H9 (cell line): ENCODE data around the gene STARD7. TPM values are rescaled to one million over a fixed set of nuclear protein-coding genes. Genes with fewer than 3 reads are reported as not detected.

Source experiments
- DNase-seq: peaks from one replicate; pipeline ENCODE4 v3.0.0-alpha.2; 2017
- H2AFZ ChIP-seq: one replicate; pipeline ENCODE4 v1.6.1; 2013; ENCODE audit warnings: mild to moderate bottlenecking, low read length, control low read depth, moderate library complexity
- H2AK5ac ChIP-seq: 2 replicates; pipeline ENCODE4 v1.6.1; 2013; ENCODE audit warnings: low read length, control low read depth, mixed read lengths; ENCODE audit not compliant: insufficient read length
- H2BK120ac ChIP-seq: one replicate; pipeline ENCODE4 v1.6.1; 2013; ENCODE audit warnings: low read depth, mild to moderate bottlenecking, low read length, control low read depth, inconsistent platforms; ENCODE audit not compliant: poor library complexity, severe bottlenecking
- H2BK12ac ChIP-seq: 2 replicates; pipeline ENCODE4 v1.6.1; 2013; ENCODE audit warnings: low read length, control low read depth, mixed read lengths, low read depth; ENCODE audit not compliant: insufficient read length
- H2BK15ac ChIP-seq: 2 replicates; pipeline ENCODE4 v1.6.1; 2013; ENCODE audit warnings: low read depth, low read length, control low read depth
- H2BK20ac ChIP-seq: one replicate; pipeline ENCODE4 v1.6.1; 2013; ENCODE audit warnings: low read depth, mild to moderate bottlenecking, low read length, control low read depth, inconsistent platforms; ENCODE audit not compliant: poor library complexity, severe bottlenecking
- H2BK5ac ChIP-seq: 2 replicates; pipeline ENCODE4 v1.6.1; 2013; ENCODE audit warnings: low read length, control low read depth, mixed read lengths; ENCODE audit not compliant: insufficient read length
- H3K14ac ChIP-seq: 2 replicates; pipeline ENCODE4 v1.6.1; 2013; ENCODE audit warnings: low read length, control low read depth; ENCODE audit not compliant: insufficient read depth
- H3K18ac ChIP-seq: 2 replicates; pipeline ENCODE4 v1.6.1; 2013; ENCODE audit warnings: low read depth, mild to moderate bottlenecking, mixed read lengths, low read length, control low read depth; ENCODE audit not compliant: insufficient read length
- H3K23ac ChIP-seq: 2 replicates; pipeline ENCODE4 v1.6.1; 2013; ENCODE audit warnings: low read length, control low read depth, mixed read lengths, low read depth; ENCODE audit not compliant: insufficient read length
- H3K23me2 ChIP-seq: 2 replicates; pipeline ENCODE4 v1.6.1; 2013; ENCODE audit warnings: low read depth, mild to moderate bottlenecking, mixed read lengths, low read length, control low read depth; ENCODE audit not compliant: insufficient read length, poor library complexity, severe bottlenecking
- H3K27ac ChIP-seq: 2 replicates; pipeline ENCODE4 v1.5.1; 2013; ENCODE audit warnings: low read length, control low read depth, mixed read lengths, low read depth; ENCODE audit not compliant: insufficient read length
- H3K27me3 ChIP-seq: 2 replicates; pipeline ENCODE4 v1.6.1; 2013; ENCODE audit warnings: low read length, control low read depth, inconsistent platforms; ENCODE audit not compliant: insufficient read depth
- H3K4ac ChIP-seq: 2 replicates; pipeline ENCODE4 v1.6.1; 2013; ENCODE audit warnings: low read depth, mild to moderate bottlenecking, control low read depth, inconsistent platforms, low read length, moderate library complexity
- H3K4me1 ChIP-seq: 2 replicates; pipeline ENCODE4 v1.6.1; 2013; ENCODE audit warnings: low read length, control low read depth, inconsistent platforms; ENCODE audit not compliant: insufficient read depth
- H3K4me2 ChIP-seq: 2 replicates; pipeline ENCODE4 v1.6.1; 2013; ENCODE audit warnings: low read length, control low read depth, mixed read lengths; ENCODE audit not compliant: insufficient read length, insufficient read depth
- H3K56ac ChIP-seq: 2 replicates; pipeline ENCODE4 v1.6.1; 2013; ENCODE audit warnings: low read depth, mild to moderate bottlenecking, mixed read lengths, low read length, control low read depth; ENCODE audit not compliant: insufficient read length
- H3K79me1 ChIP-seq: 2 replicates; pipeline ENCODE4 v1.6.1; 2013; ENCODE audit warnings: low read depth, mild to moderate bottlenecking, moderate library complexity, low read length, control low read depth, inconsistent platforms; ENCODE audit not compliant: insufficient read depth, poor library complexity, severe bottlenecking
- H3K79me2 ChIP-seq: 2 replicates; pipeline ENCODE4 v1.6.1; 2013; ENCODE audit warnings: low read length, control low read depth, inconsistent platforms; ENCODE audit not compliant: insufficient read depth
- H3K9ac ChIP-seq: 2 replicates; pipeline ENCODE4 v1.6.1; 2013; ENCODE audit warnings: low read length, control low read depth, mixed read lengths; ENCODE audit not compliant: insufficient read length; ENCODE audit errors: extremely low read depth
- H3K9me3 ChIP-seq: one replicate; pipeline ENCODE4 v1.6.1; 2013; ENCODE audit warnings: low read depth, low read length, inconsistent platforms; ENCODE audit not compliant: control insufficient read depth
- H3T11ph ChIP-seq: one replicate; pipeline ENCODE4 v1.6.1; 2013; ENCODE audit warnings: mild to moderate bottlenecking, low read length, control low read depth, inconsistent platforms
- H4K20me1 ChIP-seq: one replicate; pipeline ENCODE4 v1.6.1; 2013; ENCODE audit not compliant: control insufficient read depth, insufficient read length, insufficient read depth
- H4K5ac ChIP-seq: 2 replicates; pipeline ENCODE4 v1.6.1; 2013; ENCODE audit warnings: low read depth, mild to moderate bottlenecking, mixed read lengths, low read length, control low read depth; ENCODE audit not compliant: insufficient read length
- H4K8ac ChIP-seq: replicated peaks from 2 replicates; pipeline ENCODE4 v1.6.1; 2013; ENCODE audit warnings: low read length, control low read depth, mixed read lengths, low read depth; ENCODE audit not compliant: insufficient read length
- H4K91ac ChIP-seq: 2 replicates; pipeline ENCODE4 v1.6.1; 2013; ENCODE audit warnings: low read depth, mild to moderate bottlenecking, moderate library complexity, mixed read lengths, low read length, control low read depth; ENCODE audit not compliant: insufficient read length
- H3K27ac Mint-ChIP-seq, 3 experiments: 2 replicates in 2 of 3; 3 replicates in 1 of 3; pipeline ENCODE4 v1.8.0; 2020 to 2021; ENCODE audit warnings: mixed read lengths in 3 of 3, mild to moderate bottlenecking in 1 of 3, moderate library complexity in 1 of 3
- H3K27me3 Mint-ChIP-seq: 2 replicates; pipeline ENCODE4 v1.8.0; 2021; ENCODE audit warnings: low read depth, mild to moderate bottlenecking, moderate library complexity, mixed read lengths
- H3K36me3 Mint-ChIP-seq, 3 experiments: 2 replicates in 2 of 3; 3 replicates in 1 of 3; pipeline ENCODE4 v1.8.0; 2020 to 2021; ENCODE audit warnings: low read depth in 3 of 3, mixed read lengths in 3 of 3; ENCODE audit not compliant: insufficient read depth in 1 of 3
- H3K4me1 Mint-ChIP-seq, 2 experiments: 2 replicates each; pipeline ENCODE4 v1.8.0; 2020; ENCODE audit warnings: mixed read lengths in 2 of 2
- H3K4me3 Mint-ChIP-seq, 2 experiments: 2 replicates in 1 of 2; 3 replicates in 1 of 2; pipeline ENCODE4 v1.8.0; 2020 to 2021; ENCODE audit warnings: mild to moderate bottlenecking in 2 of 2, mixed read lengths in 2 of 2, moderate library complexity in 1 of 2
- H3K9me3 Mint-ChIP-seq, 2 experiments: 2 replicates in 1 of 2; 3 replicates in 1 of 2; pipeline ENCODE4 v1.8.0; 2020; ENCODE audit warnings: mild to moderate bottlenecking in 2 of 2, mixed read lengths in 2 of 2, moderate library complexity in 1 of 2
- CTCF ChIP-seq: fragments of 200-600 bp; sonication (generic); conservative IDR thresholded peaks from 3 replicates; pipeline ENCODE4 v1.8.0; 2021; ENCODE audit warnings: antibody characterized with exemption, mild to moderate bottlenecking
- WGBS: extraction: QIAGEN DNeasy Blood & Tissue Kit; methylation state at CpG from one replicate; pipeline ENCODE4 v1.1.7; 2013; ENCODE audit warnings: missing lambda C conversion rate, low lambda C conversion rate, mixed read lengths; ENCODE audit not compliant: insufficient read length; ENCODE audit errors: extremely low coverage; 5-methylcytosine and 5-hydroxymethylcytosine counted together
- total RNA-seq: library from RNA; stranded (reverse); gene quantifications from 2 replicates; pipeline ENCODE4 v1.2.1, GENCODE V29; 2021

The STARD7 gene
- total RNA-seq, 1 experiment from 2014 or later = 212 TPM

- H3K36me3 Mint-ChIP-seq = peaks cover 0 to 18% (median 0%) of the 10 kb centered on the region in 3 experiments; a peak in 2 of 7 replicates
- Histone ChIP-seq H4K5ac (no peak overlapping the region), H3K4me1 (no peaks in the 10 kb centered on the region; the same call in 1 of the 2 replicates), H4K20me1 (no peaks in the 10 kb centered on the region), H3K9me3 (no peaks in the 10 kb centered on the region), H3K79me2 (no peaks in the 10 kb centered on the region), H3K56ac (no peak overlapping the region), H4K91ac (no peak overlapping the region), H2AFZ (no peak overlapping the region), H2BK15ac (no peak overlapping the region), H3K27ac (no peak overlapping the region), H3K23ac (no peak overlapping the region), H3K23me2 (peaks cover 6% of the 10 kb centered on the region), H3K4me2 (no peak overlapping the region), H2AK5ac (no peak overlapping the region), H2BK120ac (no peak overlapping the region), H2BK12ac (no peak overlapping the region), H3K27me3 (no peaks in the 10 kb centered on the region; the same call in 1 of the 2 replicates), H3T11ph (no peak overlapping the region), H4K8ac (no peak overlapping the region), H3K79me1 (no peaks in the 10 kb centered on the region), H3K9ac (no peak overlapping the region), H3K4ac (no peak overlapping the region), H3K14ac (no peak overlapping the region), H2BK5ac (no peak overlapping the region), H2BK20ac (no peak overlapping the region), H3K18ac (no peak overlapping the region)
- no peaks in the 10 kb centered on the region for H3K9me3 Mint-ChIP-seq
- H3K27me3 Mint-ChIP-seq = peaks cover 40% of the 10 kb centered on the region
- WGBS = no CpG with 5 or more reads among the region's 20 CpGs
- peak; percentile 29 for DNase-seq
- H3K4me1 Mint-ChIP-seq = peaks cover 20 to 42% of the 10 kb centered on the region in 2 experiments
- H3K27ac Mint-ChIP-seq = no peak overlapping the region
- 0 out of 5 replicates have a peak overlapping the region, but pooled peaks of 1 of the 2 experiments have one; percentile 17 for H3K4me3 Mint-ChIP-seq
- no peak for TF ChIP-seq CTCF
These were observed 62.3 kb downstream of the STARD7 start for GRCh38 chr2:96146153-96146880.
